Stimulated activated CD8-positive, alpha-beta memory T cell treated with anti-CD3 and anti-CD28 coated beads, Interleukin-7, amount 100 ng/mL, for 24 hours (primary cell): Measurements from ENCODE around the gene SLC34A1.

Source experiments
- DNase-seq: peaks from one replicate; pipeline ENCODE4 v3.0.0-alpha.2; 2020; ENCODE audit warnings: low read depth

The SLC34A1 gene

GRCh38 chr5:177446200-177447065 is 62.2 kb downstream of the SLC34A1 start, which contains the start of gene PRR7:
Gene PRR7, plus strand, starts transcription at chr5:177446814. Its CDS starts 8,254 bp downstream, at chr5:177455068.
- peak; percentile 48 for DNase-seq

- DNase-seq, result peak; percentile 44
Measured at GRCh38 chr5:177447066-177447610, 62.9 kb downstream of the SLC34A1 start.

GRCh38 chr5:177447611-177448243 is 63.5 kb downstream of the SLC34A1 start:
- DNase-seq, result no peak
